HEK293 (cell line): ENCODE results near the gene NR0B2.

Experiments used
- CTCF ChIA-PET: fragments of 350-600 bp; formaldehyde crosslinking; extraction: SDS; loops from one replicate; lab custom pipeline; 2021; ENCODE audit warnings: antibody characterized with exemption; lab: Yijun Ruan, JAX
- POLR2A ChIA-PET: fragments of 300-600 bp; formaldehyde crosslinking; extraction: SDS; loops from one replicate; lab custom pipeline; 2020; ENCODE audit warnings: antibody characterized with exemption, inconsistent platforms; lab: Yijun Ruan, JAX
- H3K27ac ChIP-seq: fragments of 200-500 bp; sonication (Bioruptor generic); 2 replicates; pipeline ENCODE4 v1.5.1; 2014; ENCODE audit warnings: low read depth, low read length, control low read depth, inconsistent platforms; ENCODE audit errors: extremely low read depth
- H3K36me3 ChIP-seq, 2 experiments: fragments of 200-500 bp in 1 of 2; sonication (Bioruptor generic) in 1 of 2; 1 replicate in 1 of 2; 2 replicates in 1 of 2; pipeline ENCODE4 v1.5.1; 2014 to 2017; ENCODE audit warnings: inconsistent platforms in 2 of 2, low read length in 2 of 2; ENCODE audit not compliant: control insufficient read depth in 2 of 2, insufficient read depth in 1 of 2
- H3K4me1 ChIP-seq: fragments of 200-500 bp; sonication (Bioruptor generic); 2 replicates; pipeline ENCODE4 v1.5.1; 2014; ENCODE audit warnings: mild to moderate bottlenecking, low read length, inconsistent platforms; ENCODE audit not compliant: control insufficient read depth, insufficient read depth
- H3K4me3 ChIP-seq: 2 replicates; pipeline ENCODE4 v1.5.1; 2011; ENCODE audit warnings: low read depth, mild to moderate bottlenecking, control low read depth, low read length, moderate library complexity
- H3K9me3 ChIP-seq: fragments of 200-500 bp; sonication (Bioruptor generic); 2 replicates; pipeline ENCODE4 v1.5.1; 2014; ENCODE audit warnings: low read depth, low read length, inconsistent platforms; ENCODE audit not compliant: control insufficient read depth, insufficient read depth
- GLIS1 ChIP-seq: fragments of 450-650 bp; formaldehyde crosslinking; IDR thresholded peaks from 2 replicates; pipeline ENCODE4 v1.5.1; 2016; ENCODE audit warnings: missing biosample characterization, missing genetic modification characterization
- INSM2 ChIP-seq: fragments of 450-650 bp; formaldehyde crosslinking; IDR thresholded peaks from 2 replicates; pipeline ENCODE4 v1.5.1; 2016; ENCODE audit warnings: missing biosample characterization, missing genetic modification characterization
- KLF1 ChIP-seq: fragments of 450-650 bp; formaldehyde crosslinking; IDR thresholded peaks from 2 replicates; pipeline ENCODE4 v1.5.1; 2016; ENCODE audit warnings: missing biosample characterization, missing genetic modification characterization
- KLF7 ChIP-seq: fragments of 450-650 bp; formaldehyde crosslinking; IDR thresholded peaks from 2 replicates; pipeline ENCODE4 v1.5.1; 2016; ENCODE audit warnings: missing biosample characterization, missing genetic modification characterization, borderline replicate concordance
- PBX3 ChIP-seq: sonication (generic); formaldehyde crosslinking; IDR thresholded peaks from 2 replicates; pipeline ENCODE4 v1.8.1; 2022; ENCODE audit warnings: mild to moderate bottlenecking, moderate library complexity, missing genetic modification reagents
- SALL2 ChIP-seq: fragments of 450-650 bp; formaldehyde crosslinking; IDR thresholded peaks from 2 replicates; pipeline ENCODE4 v1.5.0; 2017; ENCODE audit warnings: missing biosample characterization, mild to moderate bottlenecking, missing genetic modification characterization, borderline replicate concordance
- SETDB1 ChIP-seq: IDR thresholded peaks from one replicate; pipeline ENCODE4 v1.6.1; 2017; ENCODE audit warnings: mild to moderate bottlenecking, low read length, moderate library complexity, mixed read lengths; ENCODE audit not compliant: insufficient read length
- TRIM28 ChIP-seq: IDR thresholded peaks from 2 replicates; pipeline ENCODE4 v1.6.1; 2011; ENCODE audit warnings: low read length, control low read depth, borderline replicate concordance
- WT1 ChIP-seq: fragments of 450-650 bp; formaldehyde crosslinking; IDR thresholded peaks from 2 replicates; pipeline ENCODE4 v1.5.1; 2016; ENCODE audit warnings: missing biosample characterization, missing genetic modification characterization
- YY1 ChIP-seq: fragments of 450-650 bp; formaldehyde crosslinking; IDR thresholded peaks from 2 replicates; pipeline ENCODE4 v1.5.1; 2018; ENCODE audit warnings: missing biosample characterization, missing genetic modification characterization
- YY2 ChIP-seq: fragments of 450-650 bp; formaldehyde crosslinking; IDR thresholded peaks from 2 replicates; pipeline ENCODE4 v1.5.1; 2016; ENCODE audit warnings: missing biosample characterization, missing genetic modification characterization
- ZBTB44 ChIP-seq: fragments of 450-650 bp; IDR thresholded peaks from 2 replicates; pipeline ENCODE4 v1.5.1; 2018; ENCODE audit warnings: missing biosample characterization, mild to moderate bottlenecking, missing genetic modification characterization
- ZBTB48 ChIP-seq: fragments of 450-650 bp; formaldehyde crosslinking; IDR thresholded peaks from 2 replicates; pipeline ENCODE4 v1.5.1; 2016; ENCODE audit warnings: missing biosample characterization, missing genetic modification characterization
- ZBTB8A ChIP-seq: fragments of 450-650 bp; formaldehyde crosslinking; IDR thresholded peaks from 2 replicates; pipeline ENCODE4 v1.5.1; 2016; ENCODE audit warnings: missing biosample characterization, missing genetic modification characterization
- ZIC2 ChIP-seq: fragments of 450-650 bp; formaldehyde crosslinking; IDR thresholded peaks from 2 replicates; pipeline ENCODE4 v1.5.1; 2016; ENCODE audit warnings: missing biosample characterization, missing genetic modification characterization
- ZNF121 ChIP-seq: fragments of 450-650 bp; formaldehyde crosslinking; IDR thresholded peaks from 2 replicates; pipeline ENCODE4 v1.5.1; 2016; ENCODE audit warnings: missing biosample characterization, missing genetic modification characterization
- ZNF133 ChIP-seq: fragments of 450-650 bp; formaldehyde crosslinking; IDR thresholded peaks from 2 replicates; pipeline ENCODE4 v1.5.1; 2016; ENCODE audit warnings: missing biosample characterization, missing genetic modification characterization
- ZNF362 ChIP-seq: fragments of 450-650 bp; formaldehyde crosslinking; IDR thresholded peaks from 2 replicates; pipeline ENCODE4 v1.5.1; 2016; ENCODE audit warnings: missing biosample characterization, missing genetic modification characterization
- ZNF404 ChIP-seq: fragments of 450-650 bp; formaldehyde crosslinking; IDR thresholded peaks from 2 replicates; pipeline ENCODE4 v1.5.1; 2017; ENCODE audit warnings: missing biosample characterization, missing genetic modification characterization
- ZNF548 ChIP-seq: fragments of 450-650 bp; formaldehyde crosslinking; IDR thresholded peaks from 2 replicates; pipeline ENCODE4 v1.5.1; 2016; ENCODE audit warnings: missing biosample characterization, missing genetic modification characterization
- ZNF549 ChIP-seq: fragments of 450-650 bp; IDR thresholded peaks from 2 replicates; pipeline ENCODE4 v1.5.1; 2018; ENCODE audit warnings: missing biosample characterization, missing genetic modification characterization, mild to moderate bottlenecking, inconsistent platforms, moderate library complexity
- ZNF558 ChIP-seq: fragments of 450-650 bp; formaldehyde crosslinking; IDR thresholded peaks from 2 replicates; pipeline ENCODE4 v1.5.1; 2016; ENCODE audit warnings: missing biosample characterization, missing genetic modification characterization
- ZNF560 ChIP-seq: fragments of 450-650 bp; formaldehyde crosslinking; IDR thresholded peaks from 2 replicates; pipeline ENCODE4 v1.5.1; 2017; ENCODE audit warnings: missing biosample characterization, missing genetic modification characterization, borderline replicate concordance
- ZNF596 ChIP-seq: fragments of 450-650 bp; IDR thresholded peaks from 2 replicates; pipeline ENCODE4 v1.5.0; 2018; ENCODE audit warnings: missing biosample characterization, mild to moderate bottlenecking, missing genetic modification characterization, moderate library complexity
- ZNF626 ChIP-seq: fragments of 450-650 bp; sonication (Bioruptor Pico); formaldehyde crosslinking; IDR thresholded peaks from 2 replicates; pipeline ENCODE4 v1.5.1; 2018; ENCODE audit warnings: missing biosample characterization, missing genetic modification characterization, inconsistent platforms
- ZNF658 ChIP-seq: fragments of 450-650 bp; formaldehyde crosslinking; IDR thresholded peaks from 2 replicates; pipeline ENCODE4; 2016; ENCODE audit warnings: missing biosample characterization, missing genetic modification characterization
- ZNF791 ChIP-seq: fragments of 450-650 bp; formaldehyde crosslinking; IDR thresholded peaks from 2 replicates; pipeline ENCODE4 v1.5.1; 2016; ENCODE audit warnings: missing biosample characterization, missing genetic modification characterization

NR0B2 gene

GRCh38 chr1:26957306-26957705, 43.5 kb upstream of the NR0B2 start:
- ChIA-PET POLR2A (no interaction called here), CTCF (interaction anchor here (1.3 kb wide), 1 partner anchor 10 kb away, joined by 4 read pairs; no protein-coding TSS in a partner anchor)
- H3K9me3 ChIP-seq: no peaks in the 10 kb centered on the region
- H3K4me3 ChIP-seq: no peak overlapping the region
- H3K4me1 ChIP-seq: no peaks in the 10 kb centered on the region; the same call in 1 of the 2 replicates
- no peak overlapping the region for H3K27ac ChIP-seq
- no peak for TF ChIP-seq KLF1 (tag by site-specific recombination)
- TF ChIP-seq ZBTB44 (tag by site-specific recombination): no peak
- TF ChIP-seq ZNF560 (tag by site-specific recombination): no peak
- TF ChIP-seq ZNF121 (tag by site-specific recombination): no peak
- TF ChIP-seq KLF7 (tag by site-specific recombination): no peak
- H3K36me3 ChIP-seq: no peaks in the 10 kb centered on the region

- Histone ChIP-seq H3K4me3 (no peak overlapping the region), H3K36me3 (no peaks in the 10 kb centered on the region), H3K4me1 (no peaks in the 10 kb centered on the region; the same call in 1 of the 2 replicates), H3K27ac (no peak overlapping the region), H3K9me3 (no peaks in the 10 kb centered on the region)
- TF ChIP-seq ZNF548 (no peak), ZNF626 (tag by site-specific recombination) (0 out of 2 replicates have a peak, but pooled peaks have one; percentile 55), SALL2 (no peak), ZNF549 (tag by site-specific recombination) (no peak), YY2 (tag by site-specific recombination) (no peak), ZIC2 (tag by site-specific recombination) (no peak), ZNF362 (no peak), ZNF658 (no peak), TRIM28 (peak; percentile 48; the same call in 1 of the 2 replicates), PBX3 (CRISPR knock-in tag) (no peak), ZBTB8A (tag by site-specific recombination) (no peak), ZBTB48 (no peak), INSM2 (tag by site-specific recombination) (no peak), ZNF133 (no peak), ZNF791 (tag by site-specific recombination) (no peak), GLIS1 (tag by site-specific recombination) (no peak), WT1 (tag by site-specific recombination) (no peak), KLF1 (tag by site-specific recombination) (no peak), YY1 (tag by site-specific recombination) (no peak), SETDB1 (peak; percentile 84), ZNF404 (tag by site-specific recombination) (no peak), ZNF596 (tag by site-specific recombination) (no peak), ZNF558 (tag by site-specific recombination) (no peak)
- ChIA-PET POLR2A (interaction anchor here (1.7 kb wide), 1 partner anchor 66 kb away, joined by 4 read pairs; the partner anchor contains the start of gene GPN2), CTCF (interaction anchor here (0.6 to 1.3 kb wide), 3 partner anchors 10 to 124 kb away, joined by 3 to 4 read pairs (median 3); no protein-coding TSS in a partner anchor)
Observed at GRCh38 chr1:26956321-26956720, 42.5 kb upstream of the NR0B2 start.
